GM15510 (cell line): ENCODE measurements around the gene SCD.

ENCODE experiments used
- POLR2A ChIP-seq: IDR thresholded peaks from 3 replicates; pipeline ENCODE4 v1.6.1; 2011; ENCODE audit warnings: borderline replicate concordance; ENCODE audit not compliant: insufficient read length; ENCODE audit errors: extremely low read depth

The SCD gene

DNA sequence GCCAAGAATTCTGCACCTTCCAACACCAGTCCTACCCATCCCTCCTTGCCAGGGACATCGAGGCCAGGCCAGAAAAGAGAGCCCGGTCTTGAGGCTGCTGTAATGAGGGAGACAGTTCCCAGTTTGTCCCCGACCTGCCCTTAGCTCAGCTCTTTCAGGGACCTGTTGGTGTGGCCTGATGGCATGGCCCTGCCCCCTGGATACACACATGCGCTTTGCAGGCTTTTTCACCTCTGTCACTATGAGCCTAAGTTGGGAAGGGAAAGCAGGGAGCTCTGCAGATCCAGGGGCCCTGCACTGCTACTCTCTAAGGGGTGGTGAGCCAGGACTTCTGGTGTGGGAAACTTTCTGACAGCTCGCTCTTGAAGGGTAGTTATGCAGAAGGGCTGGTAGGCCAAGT lies 2.1 kb downstream of the SCD start:
- no peak for TF ChIP-seq POLR2A

DNA sequence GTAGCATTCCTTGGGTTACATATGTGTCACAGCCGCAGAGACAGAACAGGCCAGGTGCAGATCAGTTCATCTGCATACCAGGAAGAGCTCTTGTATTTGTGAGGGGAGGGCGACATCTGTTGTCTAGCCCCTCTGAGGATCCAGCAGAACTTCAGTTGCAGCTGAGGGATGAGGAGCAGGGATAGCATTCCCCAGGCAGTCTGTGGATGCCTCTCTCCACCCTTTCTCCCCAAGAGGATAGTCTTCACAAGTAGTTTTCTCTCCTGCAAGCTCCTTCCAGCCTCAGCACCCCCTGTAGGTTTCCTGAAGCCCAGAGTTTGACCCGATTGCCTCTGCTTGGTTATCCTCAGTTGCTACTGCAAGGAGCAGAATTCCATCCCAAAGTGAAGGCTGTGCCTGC lies 2.6 kb downstream of the SCD start:
- TF ChIP-seq POLR2A: no peak

DNA sequence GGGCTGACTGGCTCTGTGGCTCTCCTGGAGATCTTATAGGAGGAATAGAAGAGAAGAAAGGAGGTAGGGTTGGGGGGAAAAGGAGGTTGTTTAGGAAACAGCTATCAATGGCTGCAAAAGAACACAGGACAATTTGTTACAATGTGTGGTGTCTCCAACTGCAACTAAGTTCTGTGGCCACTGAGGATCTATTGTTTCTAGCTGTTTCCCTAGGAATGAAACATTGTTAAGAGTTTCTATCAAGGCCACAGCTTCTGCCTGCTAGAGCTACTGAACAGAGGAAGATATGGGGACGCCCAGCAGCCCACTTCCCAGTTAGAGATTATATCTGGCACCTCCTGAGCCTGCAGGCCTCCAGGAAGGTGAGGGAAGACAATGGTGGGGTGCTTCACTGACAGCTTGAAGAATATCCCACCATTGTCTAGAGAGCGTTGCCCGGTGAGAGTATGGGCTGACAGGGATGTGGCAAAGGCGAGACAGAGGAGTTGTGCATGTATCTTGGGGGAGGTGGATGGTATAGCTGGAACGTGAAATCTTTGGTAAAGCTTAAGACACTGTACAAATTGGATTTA lies 4.0 kb downstream of the SCD start:
- TF ChIP-seq POLR2A: no peak

DNA sequence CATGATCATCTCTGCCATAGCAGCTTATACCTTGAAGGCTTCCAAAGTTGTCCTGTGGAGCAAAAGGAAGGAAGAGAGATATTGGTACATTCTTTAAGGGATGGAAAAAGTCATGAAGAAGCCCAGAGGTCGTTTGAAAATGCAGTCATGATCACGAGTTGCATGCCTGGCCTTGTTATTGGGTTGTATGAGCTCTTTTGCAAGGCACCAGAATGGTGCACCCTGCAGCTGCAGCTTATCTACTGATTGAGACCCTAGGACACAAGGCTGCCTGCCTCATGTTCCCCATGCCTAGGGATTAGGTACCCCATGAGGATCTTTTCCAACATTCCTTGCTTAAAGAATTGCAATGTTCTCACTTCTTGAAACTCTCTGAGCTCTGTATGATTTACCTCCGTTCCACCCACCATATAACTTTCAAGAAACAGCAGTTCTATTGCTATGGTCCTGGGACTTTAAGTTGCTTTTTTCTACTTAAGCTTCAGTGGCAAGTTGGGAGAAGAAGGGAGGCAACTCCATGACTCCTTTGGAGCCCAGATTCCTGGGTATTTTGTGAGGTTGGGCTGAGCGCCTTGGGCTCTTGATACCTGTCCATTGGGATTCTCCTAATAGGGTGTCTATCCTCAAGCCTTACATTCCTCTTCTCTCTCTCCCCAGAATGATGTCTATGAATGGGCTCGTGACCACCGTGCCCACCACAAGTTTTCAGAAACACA lies 6.9 kb downstream of the SCD start:
- TF ChIP-seq POLR2A: no peak

DNA sequence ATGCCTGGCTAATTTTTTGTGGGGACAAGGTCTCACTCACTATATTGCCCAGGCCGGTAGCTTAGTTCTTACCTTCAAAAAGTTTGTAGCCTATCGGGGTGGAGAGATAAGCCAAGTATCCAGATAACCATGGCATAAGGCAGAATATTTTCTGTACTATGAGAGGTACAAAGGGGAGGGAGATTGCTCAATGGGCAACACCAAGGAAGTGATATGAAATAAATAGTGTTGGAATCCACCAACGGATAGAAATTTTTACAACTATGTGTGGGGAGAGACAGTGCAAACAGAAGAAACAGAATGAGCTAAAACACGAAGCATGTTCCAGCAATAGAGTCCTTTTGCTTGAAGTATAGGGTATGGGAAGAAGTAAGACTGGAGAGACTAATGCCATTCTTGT lies 8.1 kb downstream of the SCD start:
- TF ChIP-seq POLR2A: no peak

DNA sequence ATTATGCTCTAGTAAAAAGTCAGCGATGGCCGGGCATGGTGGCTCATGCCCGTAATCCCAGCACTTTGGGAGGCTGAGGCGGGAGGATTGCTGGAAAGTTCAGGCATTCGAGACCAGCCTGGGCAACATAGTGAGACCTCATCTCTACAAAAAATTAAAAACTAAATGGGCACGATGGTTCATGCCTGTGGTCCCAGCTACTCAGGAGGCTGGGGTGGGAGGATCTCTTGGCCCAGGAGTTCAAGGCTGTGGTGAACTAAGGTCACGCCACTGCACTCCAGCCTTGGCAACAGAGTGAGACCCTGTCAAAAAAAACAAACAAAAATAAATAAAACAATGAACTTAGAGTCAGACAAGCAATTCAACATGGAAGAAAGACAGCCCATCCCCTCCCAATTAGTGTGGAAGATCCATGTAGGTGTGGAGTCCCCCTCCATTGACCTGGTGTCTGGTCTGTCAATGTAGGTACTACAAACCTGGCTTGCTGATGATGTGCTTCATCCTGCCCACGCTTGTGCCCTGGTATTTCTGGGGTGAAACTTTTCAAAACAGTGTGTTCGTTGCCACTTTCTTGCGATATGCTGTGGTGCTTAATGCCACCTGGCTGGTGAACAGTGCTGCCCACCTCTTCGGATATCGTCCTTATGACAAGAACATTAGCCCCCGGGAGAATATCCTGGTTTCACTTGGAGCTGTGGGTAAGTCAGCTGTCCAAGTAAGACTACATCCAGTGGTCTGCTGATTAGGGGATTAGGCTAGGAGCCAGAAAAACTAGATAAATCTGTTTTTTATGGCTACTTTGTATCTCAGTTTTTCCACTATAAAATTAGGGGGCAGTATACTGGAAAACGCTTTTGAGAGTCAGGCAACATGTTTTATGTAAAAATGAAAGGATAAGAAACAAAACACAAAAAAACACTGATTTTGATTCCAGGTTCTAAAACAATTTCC lies 9.3 kb downstream of the SCD start:
- no peak for TF ChIP-seq POLR2A

DNA sequence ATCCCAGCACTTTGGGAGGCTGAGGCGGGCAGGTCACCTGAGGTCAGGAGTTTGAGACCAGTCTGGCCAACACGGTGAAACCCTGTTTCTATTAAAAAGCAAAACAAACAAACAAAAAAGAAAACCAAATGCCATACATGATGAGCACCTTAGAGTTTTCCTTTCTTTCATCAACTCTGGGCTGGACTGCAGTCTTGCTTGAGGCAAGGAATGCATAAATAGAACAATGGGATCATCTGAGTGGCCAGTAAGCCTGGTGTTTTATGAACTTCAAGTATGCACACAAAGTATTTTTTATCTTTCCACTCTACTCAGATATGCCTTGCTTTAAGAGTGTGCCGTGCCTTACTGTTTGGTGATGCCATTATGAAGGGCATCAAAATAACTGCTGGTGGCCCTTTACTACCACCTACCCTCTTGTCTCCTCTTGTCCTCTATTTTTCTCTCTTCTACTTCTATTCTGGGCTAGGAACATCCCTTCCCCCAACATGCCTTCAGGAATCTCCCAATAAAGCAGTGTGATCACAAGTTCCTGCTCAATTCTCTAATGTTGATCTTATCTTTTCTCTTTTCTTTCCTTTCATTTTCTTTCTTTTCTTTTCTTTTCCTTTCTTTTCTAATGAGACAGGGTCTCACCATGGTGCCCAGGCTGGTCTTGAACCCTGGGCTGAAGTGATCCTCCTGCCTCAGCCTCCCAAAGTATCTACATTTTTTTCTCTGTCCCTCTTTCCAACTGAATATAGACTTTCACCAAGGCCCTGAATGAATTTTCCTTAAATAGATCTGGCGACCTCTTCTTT lies 10.2 kb downstream of the SCD start:
- TF ChIP-seq POLR2A: no peak

DNA sequence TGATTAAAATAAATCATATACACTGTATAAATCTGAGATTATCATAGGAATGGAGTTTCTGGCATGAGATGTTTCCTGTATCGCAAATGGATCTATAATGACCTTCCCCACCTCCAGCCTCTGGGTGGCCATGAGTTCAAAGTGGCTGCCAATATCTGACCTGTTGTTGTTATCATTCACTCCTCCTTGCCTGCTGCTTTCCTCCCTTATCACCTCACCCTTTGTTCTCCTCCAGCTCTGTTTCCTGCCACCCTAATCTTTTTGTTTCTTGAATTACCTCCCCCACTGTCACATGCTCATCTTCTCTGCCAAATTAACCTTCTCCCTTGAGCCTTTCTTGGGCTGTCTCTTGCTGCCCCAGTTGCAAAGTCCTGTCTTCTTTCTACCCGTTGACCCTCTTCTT lies 12.0 kb downstream of the SCD start:
- no peak for TF ChIP-seq POLR2A

DNA sequence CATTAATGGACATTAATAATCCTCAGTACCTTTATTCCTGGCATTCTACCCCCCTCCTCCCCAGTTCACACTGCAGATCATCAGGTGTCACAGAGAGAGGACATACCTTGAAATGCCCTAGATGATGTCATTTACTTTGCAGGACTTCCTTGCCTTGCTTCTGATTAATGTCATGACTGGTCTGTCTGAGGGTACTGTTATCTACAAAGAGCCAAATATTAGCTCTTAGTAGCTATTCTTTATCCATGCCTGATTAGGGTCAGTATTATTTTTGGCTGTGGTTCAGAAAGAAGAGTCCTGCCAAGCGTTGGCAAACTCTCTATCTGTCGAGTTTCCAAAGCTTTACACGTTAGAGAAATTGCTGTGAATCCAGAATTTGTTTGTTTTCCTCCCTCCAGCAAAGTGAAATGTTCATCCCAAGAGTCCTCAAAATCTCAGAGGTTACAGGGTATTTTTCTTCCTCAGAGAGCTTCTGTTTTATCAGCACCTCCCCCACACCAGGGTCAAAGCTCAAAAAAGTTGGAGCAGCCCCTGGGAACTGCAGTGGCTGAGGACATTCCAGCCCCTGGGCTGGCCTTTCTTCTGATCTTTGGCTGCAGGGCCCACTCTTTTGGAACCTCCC lies 12.6 kb downstream of the SCD start:
- no peak for TF ChIP-seq POLR2A

DNA sequence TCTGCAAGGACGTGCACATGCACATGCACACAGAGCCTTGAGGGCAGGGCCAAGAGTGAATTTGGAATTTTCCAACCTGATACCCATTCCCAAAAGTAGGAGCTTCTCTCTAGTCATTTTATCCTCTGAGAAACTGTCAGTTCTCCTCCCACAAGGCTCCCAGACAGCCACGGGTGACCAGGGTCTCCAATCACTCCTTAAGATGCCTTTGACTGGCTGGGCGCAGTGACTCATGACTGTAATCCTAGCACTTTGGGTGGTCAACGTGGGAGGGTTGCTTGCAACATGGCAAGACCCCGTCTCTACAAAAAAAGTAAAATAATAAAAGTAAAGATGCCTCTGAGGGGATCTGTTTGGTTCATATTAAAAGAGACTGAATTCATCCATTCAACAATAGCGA lies 13.2 kb downstream of the SCD start:
- TF ChIP-seq POLR2A: no peak

DNA sequence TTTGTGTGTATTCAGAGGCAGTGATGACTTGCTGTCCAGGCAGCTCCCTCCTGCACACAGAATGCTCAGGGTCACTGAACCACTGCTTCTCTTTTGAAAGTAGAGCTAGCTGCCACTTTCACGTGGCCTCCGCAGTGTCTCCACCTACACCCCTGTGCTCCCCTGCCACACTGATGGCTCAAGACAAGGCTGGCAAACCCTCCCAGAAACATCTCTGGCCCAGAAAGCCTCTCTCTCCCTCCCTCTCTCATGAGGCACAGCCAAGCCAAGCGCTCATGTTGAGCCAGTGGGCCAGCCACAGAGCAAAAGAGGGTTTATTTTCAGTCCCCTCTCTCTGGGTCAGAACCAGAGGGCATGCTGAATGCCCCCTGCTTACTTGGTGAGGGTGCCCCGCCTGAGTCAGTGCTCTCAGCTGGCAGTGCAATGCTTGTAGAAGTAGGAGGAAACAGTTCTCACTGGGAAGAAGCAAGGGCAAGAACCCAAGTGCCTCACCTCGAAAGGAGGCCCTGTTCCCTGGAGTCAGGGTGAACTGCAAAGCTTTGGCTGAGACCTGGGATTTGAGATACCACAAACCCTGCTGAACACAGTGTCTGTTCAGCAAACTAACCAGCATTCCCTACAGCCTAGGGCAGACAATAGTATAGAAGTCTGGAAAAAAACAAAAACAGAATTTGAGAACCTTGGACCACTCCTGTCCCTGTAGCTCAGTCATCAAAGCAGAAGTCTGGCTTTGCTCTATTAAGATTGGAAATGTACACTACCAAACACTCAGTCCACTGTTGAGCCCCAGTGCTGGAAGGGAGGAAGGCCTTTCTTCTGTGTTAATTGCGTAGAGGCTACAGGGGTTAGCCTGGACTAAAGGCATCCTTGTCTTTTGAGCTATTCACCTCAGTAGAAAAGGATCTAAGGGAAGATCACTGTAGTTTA lies 15.8 kb downstream of the SCD start:
- TF ChIP-seq POLR2A: no peak

DNA sequence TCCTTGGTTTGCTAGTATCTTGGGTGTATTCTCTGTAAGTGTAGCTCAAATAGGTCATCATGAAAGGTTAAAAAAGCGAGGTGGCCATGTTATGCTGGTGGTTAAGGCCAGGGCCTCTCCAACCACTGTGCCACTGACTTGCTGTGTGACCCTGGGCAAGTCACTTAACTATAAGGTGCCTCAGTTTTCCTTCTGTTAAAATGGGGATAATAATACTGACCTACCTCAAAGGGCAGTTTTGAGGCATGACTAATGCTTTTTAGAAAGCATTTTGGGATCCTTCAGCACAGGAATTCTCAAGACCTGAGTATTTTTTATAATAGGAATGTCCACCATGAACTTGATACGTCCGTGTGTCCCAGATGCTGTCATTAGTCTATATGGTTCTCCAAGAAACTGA lies 17.1 kb downstream of the SCD start:
- no peak for TF ChIP-seq POLR2A

DNA sequence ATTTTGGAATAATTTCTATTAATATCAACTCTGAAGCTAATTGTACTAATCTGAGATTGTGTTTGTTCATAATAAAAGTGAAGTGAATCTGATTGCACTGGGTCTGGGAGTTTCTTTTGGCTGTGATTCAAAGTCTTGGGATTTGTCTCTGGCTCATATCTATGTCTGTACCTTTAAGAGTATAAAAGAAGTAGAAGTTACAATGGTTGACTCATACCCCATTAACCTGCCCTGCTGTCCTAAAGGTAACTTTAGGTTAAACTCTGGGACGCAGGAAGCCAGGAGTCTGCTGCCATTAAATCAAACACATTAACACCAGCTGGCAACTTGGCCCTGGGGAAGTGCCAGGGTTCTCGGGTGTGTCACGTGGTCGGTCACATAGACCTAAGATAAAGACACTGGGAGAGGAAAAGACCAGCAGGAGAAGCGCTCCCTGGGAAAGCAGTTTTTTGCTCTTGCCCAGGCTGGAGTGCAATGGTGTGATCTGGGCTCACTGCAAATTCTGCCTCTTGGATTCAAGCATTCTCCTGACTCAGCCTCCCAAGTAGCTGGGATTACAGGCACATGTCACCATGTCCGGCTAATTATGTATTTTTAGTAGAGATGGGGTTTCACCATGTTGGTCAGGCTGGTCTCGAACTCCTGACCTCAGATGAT lies 17.8 kb downstream of the SCD start:
- no peak for TF ChIP-seq POLR2A
